ENCODE measurements around the gene WNT5B.

WNT5B gene

GRCh38 chr12:1656902-1657301, 27.9 kb downstream of the WNT5B start:
- DNase-seq = no peak

GRCh38 chr12:1657688-1658087, 28.7 kb downstream of the WNT5B start:
- DNase-seq = no peak

GRCh38 chr12:1660304-1661187, 31.5 kb downstream of the WNT5B start:
- DNase-seq = no peak

GRCh38 chr12:1661553-1662335, 32.7 kb downstream of the WNT5B start:
- peak; percentile 90 for DNase-seq

- DNase-seq = no peak
Observed at GRCh38 chr12:1662761-1663439, 33.9 kb downstream of the WNT5B start.

GRCh38 chr12:1663440-1664132, 34.6 kb downstream of the WNT5B start:
- no peak for DNase-seq

- DNase-seq = no peak
Observed at GRCh38 chr12:1665366-1665765, 36.3 kb downstream of the WNT5B start.

GRCh38 chr12:1666215-1666614, 37.2 kb downstream of the WNT5B start:
- no peak for DNase-seq

GRCh38 chr12:1666685-1667162, 37.7 kb downstream of the WNT5B start:
- no peak for DNase-seq

GRCh38 chr12:1668833-1669543, 40.0 kb downstream of the WNT5B start:
- DNase-seq = no peak

GRCh38 chr12:1670358-1671268, 41.6 kb downstream of the WNT5B start:
- DNase-seq = no peak

- DNase-seq = no peak
Observed at GRCh38 chr12:1676043-1676442, 47.0 kb downstream of the WNT5B start.

GRCh38 chr12:1680804-1681492, 51.9 kb downstream of the WNT5B start:
- no peak for DNase-seq

- no peak for DNase-seq
Observed at GRCh38 chr12:1681493-1681807, 52.4 kb downstream of the WNT5B start.

- no peak for DNase-seq
Observed at GRCh38 chr12:1688086-1688710, 59.2 kb downstream of the WNT5B start.

- DNase-seq = peak; percentile 98
Observed at GRCh38 chr12:1690578-1691122, 61.6 kb downstream of the WNT5B start, which contains the start of gene ADIPOR2. Gene ADIPOR2 (plus strand): TSS chr12:1691070. CDS start chr12:1754344, 63,274 bp downstream.

GRCh38 chr12:1691123-1692007, 62.3 kb downstream of the WNT5B start:
- peak; percentile 79 for DNase-seq

- DNase-seq = no peak
Observed at GRCh38 chr12:1692226-1692625, 63.2 kb downstream of the WNT5B start.
